GM19351 (cell line): ENCODE data around the gene IL1A.

Experiments
- ATAC-seq: cut with Tn5 transposase; IDR thresholded peaks from one replicate; pipeline ENCODE4 v1.9.1; 2021; ENCODE audit warnings: mild to moderate bottlenecking, moderate library complexity; ENCODE audit not compliant: unreplicated experiment

The IL1A gene

DNA sequence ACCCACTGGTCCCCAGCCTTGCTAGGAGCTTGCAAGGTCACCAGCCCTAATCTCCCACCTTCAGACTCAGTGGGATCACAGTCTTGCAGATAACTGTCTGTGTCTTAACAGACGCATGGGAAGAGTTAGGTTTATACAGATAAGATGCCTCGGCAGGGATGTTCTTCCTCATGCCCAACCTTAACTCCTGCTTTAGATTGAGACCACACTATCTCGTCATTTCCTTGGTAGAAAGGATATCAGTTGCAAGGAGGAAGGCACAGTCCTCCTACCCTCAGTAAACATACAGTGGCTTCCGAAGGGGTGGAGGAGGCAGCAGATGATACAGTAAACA is 56.3 kb downstream of the IL1A start:
- ATAC-seq, result no peak

DNA sequence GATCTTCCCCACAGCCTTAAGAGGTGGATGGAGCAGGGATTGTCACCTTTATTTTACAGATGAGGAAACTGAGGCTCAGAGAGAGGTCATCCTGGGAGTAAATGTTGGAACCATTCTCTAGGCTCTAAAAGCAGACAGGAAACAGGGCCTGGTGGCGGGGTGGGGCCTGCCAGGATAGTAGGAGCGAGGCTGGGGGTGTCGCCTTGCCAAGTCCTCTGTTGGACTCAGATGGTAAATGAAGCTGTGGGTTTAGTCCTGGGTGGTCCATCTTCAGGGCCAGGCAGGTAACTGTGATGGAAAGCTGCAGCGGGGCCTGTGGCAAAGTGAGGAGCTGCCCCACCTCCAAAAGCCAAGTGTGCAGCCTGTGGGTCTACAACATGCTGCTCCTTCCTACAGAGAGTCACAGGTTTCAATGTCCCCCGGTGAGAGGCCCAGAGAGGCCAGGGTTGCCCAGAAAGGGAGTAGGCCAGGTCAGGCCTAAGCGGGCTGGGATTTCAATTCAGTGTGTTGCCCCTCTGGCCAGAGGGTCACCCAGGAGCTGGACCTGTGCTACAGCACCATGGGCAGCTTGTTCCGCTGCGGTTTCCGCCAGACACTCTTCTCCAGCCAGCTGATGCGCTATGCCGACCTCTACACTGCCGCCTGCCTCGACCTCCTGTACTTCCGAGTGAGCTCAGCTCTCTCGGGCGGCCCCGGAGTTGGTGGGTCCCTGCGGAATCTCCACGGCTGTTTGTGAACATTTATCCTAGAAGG is 56.8 kb downstream of the IL1A start:
- ATAC-seq, result no peak

DNA sequence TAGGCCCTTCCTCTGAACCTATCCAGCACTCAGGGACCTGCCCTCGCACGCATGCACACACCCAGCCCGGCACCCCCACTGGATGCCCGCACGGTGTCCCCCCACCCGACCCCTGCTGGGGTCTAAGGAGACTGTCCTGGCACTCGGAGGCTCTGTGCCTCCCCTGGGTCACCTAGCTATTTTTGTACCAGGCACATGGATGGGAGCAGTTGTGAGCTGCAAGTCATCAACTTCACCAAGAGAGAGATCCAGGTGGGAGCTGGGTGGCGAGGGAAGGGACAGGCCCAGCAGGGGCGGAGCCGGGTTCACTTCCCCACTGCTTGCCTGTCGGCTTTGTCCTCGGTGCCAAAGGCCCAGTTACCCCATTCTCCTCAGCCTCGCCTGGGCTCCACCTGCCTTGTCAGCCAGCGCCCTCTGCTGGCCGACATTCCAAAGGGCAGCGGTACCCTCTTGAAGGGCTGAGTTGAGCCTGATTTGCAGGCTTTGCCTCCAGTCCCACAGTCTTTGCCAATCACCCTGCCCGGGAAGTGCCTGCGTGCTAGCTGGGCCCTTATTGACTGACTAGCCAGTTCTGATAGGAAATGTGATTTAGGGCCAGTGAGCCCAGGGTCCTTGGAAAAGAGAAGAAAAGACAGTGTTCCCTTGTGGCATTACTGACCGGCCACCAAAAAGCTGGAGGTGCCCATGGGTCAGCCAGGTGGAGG is 57.7 kb downstream of the IL1A start:
- ATAC-seq, result peak; percentile 82

DNA sequence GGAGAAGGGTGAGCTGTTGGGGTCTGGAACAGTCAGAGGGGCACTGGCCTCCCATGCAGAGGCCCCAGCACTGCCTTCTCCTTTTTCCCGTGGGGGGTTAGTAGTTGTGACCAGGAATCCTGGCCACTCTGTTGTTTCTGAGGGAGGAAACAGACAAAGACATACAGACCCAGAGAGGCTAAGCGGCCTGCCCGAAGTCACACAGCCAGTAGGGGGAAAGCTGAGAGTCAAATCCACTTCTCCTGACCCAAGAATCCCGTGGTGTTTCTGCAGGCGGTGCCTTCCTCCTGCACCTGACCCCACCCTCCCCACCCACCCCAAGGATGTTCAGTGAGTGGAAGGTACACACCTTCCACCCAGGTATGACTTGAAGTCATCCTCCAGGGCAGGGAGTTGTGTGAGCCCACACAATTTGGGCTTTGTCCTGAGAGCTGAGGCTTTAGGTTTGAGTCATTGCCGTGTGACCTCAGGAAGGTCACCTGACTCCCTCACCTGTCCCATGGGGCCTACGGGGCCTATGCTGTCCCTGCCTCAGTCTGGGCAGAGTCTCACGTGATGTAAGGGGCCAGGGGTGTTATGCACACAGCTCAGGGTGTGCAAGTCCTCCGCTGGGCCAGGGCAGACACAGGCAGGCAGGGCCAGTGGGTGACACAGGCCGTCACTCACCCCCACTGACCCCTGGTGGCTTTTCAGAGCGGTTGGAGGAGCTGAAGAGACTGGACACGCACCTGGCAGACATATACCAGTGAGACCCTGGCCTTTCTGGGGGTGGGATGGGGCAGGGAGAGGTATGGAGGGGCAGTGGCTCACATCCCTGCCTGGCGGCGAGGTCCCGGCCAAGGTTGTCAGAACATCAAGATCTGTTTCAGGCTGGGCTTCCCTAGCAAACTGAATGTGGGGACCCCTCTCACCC is 58.5 kb downstream of the IL1A start:
- peak; percentile 55 for ATAC-seq

DNA sequence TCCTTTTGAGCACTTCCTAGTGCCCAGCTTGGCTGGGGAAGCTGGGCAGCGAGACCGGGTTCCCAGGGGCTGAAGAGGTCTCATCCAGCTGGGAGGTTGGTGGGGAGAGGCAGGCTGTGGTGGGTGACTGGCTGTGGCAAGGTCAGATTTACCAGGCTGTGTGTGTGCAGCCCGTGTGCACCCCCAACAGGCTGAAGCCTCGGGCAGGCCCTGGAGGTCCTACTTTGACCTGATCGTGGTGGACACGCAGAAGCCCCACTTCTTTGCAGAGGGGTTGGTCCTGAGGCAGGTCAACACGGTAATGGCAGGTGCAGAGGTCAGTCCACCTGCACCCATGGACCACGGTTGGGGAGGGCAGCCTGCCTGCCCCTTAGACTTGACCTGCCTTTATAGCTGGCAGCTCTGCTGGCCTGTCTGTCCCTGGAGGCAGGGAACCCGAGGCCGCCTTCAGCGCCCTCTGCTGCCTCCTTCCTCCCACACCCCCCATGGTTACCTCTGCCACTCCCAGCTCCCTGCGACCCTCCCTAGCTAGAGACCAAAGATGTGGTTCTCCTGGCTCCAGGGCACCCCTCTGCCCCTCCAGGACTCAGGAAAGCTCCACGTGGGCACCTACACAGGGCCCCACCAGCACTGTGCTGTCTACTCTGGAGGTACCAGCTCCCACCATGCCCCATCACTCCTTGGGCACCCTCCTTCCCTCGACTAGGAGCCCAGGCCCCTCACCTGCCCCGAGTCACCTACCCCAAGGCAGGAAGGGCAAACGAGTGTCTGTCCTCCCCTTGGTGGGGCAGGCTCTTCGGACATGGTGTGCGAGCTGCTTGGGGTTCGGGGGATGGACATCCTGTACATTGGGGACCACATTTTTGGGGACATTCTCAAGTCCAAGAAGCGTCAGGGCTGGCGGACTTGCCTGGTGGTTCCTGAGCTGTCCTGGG is 59.4 kb downstream of the IL1A start:
- no peak for ATAC-seq

DNA sequence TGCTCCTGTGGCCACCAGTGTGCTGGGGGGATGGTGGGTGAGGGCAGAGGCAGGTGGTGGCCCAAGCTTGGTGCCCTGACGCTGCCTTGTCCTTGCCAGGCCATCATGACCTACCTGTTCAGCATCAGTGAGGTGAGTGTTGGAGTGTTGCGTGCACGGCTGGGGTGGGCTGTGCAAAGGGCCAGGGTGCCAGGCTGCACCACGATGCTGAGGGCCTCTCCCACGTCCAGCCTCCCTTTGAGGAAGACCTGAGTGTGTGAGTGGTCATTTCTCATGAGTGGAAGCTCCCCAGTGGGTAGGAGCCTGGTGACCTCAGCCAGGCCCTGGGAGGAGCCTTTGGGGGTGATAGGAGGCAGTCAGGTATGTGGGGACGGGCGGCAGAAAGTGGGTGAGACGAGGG is 60.3 kb downstream of the IL1A start:
- no peak for ATAC-seq
